CD4-positive, alpha-beta T cell (primary cell): ENCODE measurements around the gene ADCY2. TPM values are rescaled to one million over a fixed set of nuclear protein-coding genes. Genes with fewer than 3 reads are reported as not detected.

Experiments used
- ATAC-seq: fragments of 200-7000 bp; cut with Tn5 transposase; one replicate; pipeline ENCODE4 v1.10.0; 2022; ENCODE audit warnings: mild to moderate bottlenecking; ENCODE audit not compliant: poor library complexity
- CTCF ChIA-PET: fragments of 350-600 bp; sonication (Branson Sonifier 250); formaldehyde crosslinking; loops from one replicate; lab custom pipeline; 2021; ENCODE audit warnings: antibody characterized with exemption, inconsistent platforms; lab: Charles Lee
- POLR2A ChIA-PET: fragments of 350-600 bp; sonication (Branson Sonifier 250); formaldehyde crosslinking; loops from one replicate; lab custom pipeline; 2021; ENCODE audit warnings: antibody characterized with exemption, inconsistent platforms; lab: Charles Lee
- DNase-seq, 14 experiments: peaks; one replicate each; pipeline ENCODE4 v3.0.0-alpha.2; 2013 to 2020; ENCODE audit warnings: mixed read lengths in 2 of 14
- H3K27ac ChIP-seq, 2 donors: one replicate each; pipeline versions ENCODE4 v1.5.1 to v1.7.0; 2013; ENCODE audit warnings: low read length in 2 of 2, low read depth in 1 of 2, mild to moderate bottlenecking in 1 of 2
- H3K27me3 ChIP-seq, 2 experiments: 1 replicate in 1 of 2; 2 replicates in 1 of 2; pipeline versions ENCODE4 v1.6.1 to v1.7.0; 2013; ENCODE audit warnings: low read length in 2 of 2, control low read depth in 1 of 2, mild to moderate bottlenecking in 1 of 2, moderate library complexity in 1 of 2; ENCODE audit not compliant: insufficient read depth in 2 of 2, control insufficient read depth in 1 of 2
- H3K36me3 ChIP-seq: one replicate; pipeline ENCODE4 v1.6.1; 2013; ENCODE audit warnings: low read length, control low read depth; ENCODE audit not compliant: insufficient read depth
- H3K4me1 ChIP-seq: one replicate; pipeline ENCODE4 v1.6.1; 2013; ENCODE audit warnings: low read length, control low read depth; ENCODE audit not compliant: insufficient read depth
- H3K4me3 ChIP-seq: one replicate; pipeline ENCODE4 v1.5.1; 2013; ENCODE audit warnings: mild to moderate bottlenecking, low read length, moderate library complexity
- H3K9me3 ChIP-seq, 2 experiments: 1 replicate in 1 of 2; 2 replicates in 1 of 2; pipeline versions ENCODE4 v1.6.1 to v1.7.0; 2013; ENCODE audit warnings: low read length in 2 of 2, mild to moderate bottlenecking in 2 of 2, control low read depth in 1 of 2, moderate library complexity in 1 of 2; ENCODE audit not compliant: control insufficient read depth in 1 of 2, insufficient read depth in 1 of 2
- H3K27ac Mint-ChIP-seq: one replicate; pipeline ENCODE4 v1.8.0; 2020; ENCODE audit warnings: mixed read lengths
- H3K27me3 Mint-ChIP-seq: one replicate; pipeline ENCODE4 v1.8.0; 2021; ENCODE audit warnings: mixed read lengths
- H3K36me3 Mint-ChIP-seq: one replicate; pipeline ENCODE4 v1.8.0; 2021; ENCODE audit warnings: low read depth, mixed read lengths
- H3K4me1 Mint-ChIP-seq: one replicate; pipeline ENCODE4 v1.8.0; 2021; ENCODE audit warnings: low read depth, mixed read lengths
- H3K4me3 Mint-ChIP-seq: one replicate; pipeline ENCODE4 v1.8.0; 2020; ENCODE audit warnings: mild to moderate bottlenecking, mixed read lengths
- H3K9me3 Mint-ChIP-seq: one replicate; pipeline ENCODE4 v1.8.0; 2020; ENCODE audit warnings: mixed read lengths
- intact Hi-C, 2 experiments: fragments of 100-400 bp; cut with DNase I in 1 of 2; cut with micrococcal nuclease in 1 of 2; formaldehyde crosslinking; loops; one replicate each; pipeline versions ENCODE4 v1.15.1 to v1.9.0; 2023 to 2025; cut with DNase I, micrococcal nuclease
- total RNA-seq, 174 experiments: library from RNA in 2 of 174; stranded (reverse) in 2 of 174; gene quantifications; one replicate each; pipeline ENCODE4 v1.2.3 and lab custom pipeline; 2021 to 2026
- TF ChIP-seq, protein P1 (sequence below): fragments of 200-600 bp; IDR thresholded peaks from one replicate; pipeline ENCODE4 v1.8.0; 2022; ENCODE audit warnings: antibody characterized with exemption, mild to moderate bottlenecking

The ADCY2 gene
- total RNA-seq, 2 experiments from 2014 or later: not detected

GRCh38 chr5:7405277-7405676 lies 9.3 kb downstream of the ADCY2 start:
- Mint-ChIP-seq H3K27me3 (peaks cover 7% of the 10 kb centered on the region), H3K36me3 (no peaks in the 10 kb centered on the region), H3K9me3 (no peaks in the 10 kb centered on the region), H3K4me1 (no peaks in the 10 kb centered on the region), H3K4me3 (no peak overlapping the region), H3K27ac (no peak overlapping the region)
- ChIA-PET CTCF (no interaction called here), POLR2A (no interaction called here)
- Histone ChIP-seq H3K4me3 (no peak overlapping the region), H3K9me3 (no peaks in the 10 kb centered on the region), H3K4me1 (no peaks in the 10 kb centered on the region), H3K27me3 (no peaks in the 10 kb centered on the region), H3K36me3 (no peaks in the 10 kb centered on the region), H3K27ac (no peak overlapping the region)
- intact Hi-C loops: no loop called here
- DNase-seq (no peak), ATAC-seq (no peak)
- TF ChIP-seq, protein P1, sequence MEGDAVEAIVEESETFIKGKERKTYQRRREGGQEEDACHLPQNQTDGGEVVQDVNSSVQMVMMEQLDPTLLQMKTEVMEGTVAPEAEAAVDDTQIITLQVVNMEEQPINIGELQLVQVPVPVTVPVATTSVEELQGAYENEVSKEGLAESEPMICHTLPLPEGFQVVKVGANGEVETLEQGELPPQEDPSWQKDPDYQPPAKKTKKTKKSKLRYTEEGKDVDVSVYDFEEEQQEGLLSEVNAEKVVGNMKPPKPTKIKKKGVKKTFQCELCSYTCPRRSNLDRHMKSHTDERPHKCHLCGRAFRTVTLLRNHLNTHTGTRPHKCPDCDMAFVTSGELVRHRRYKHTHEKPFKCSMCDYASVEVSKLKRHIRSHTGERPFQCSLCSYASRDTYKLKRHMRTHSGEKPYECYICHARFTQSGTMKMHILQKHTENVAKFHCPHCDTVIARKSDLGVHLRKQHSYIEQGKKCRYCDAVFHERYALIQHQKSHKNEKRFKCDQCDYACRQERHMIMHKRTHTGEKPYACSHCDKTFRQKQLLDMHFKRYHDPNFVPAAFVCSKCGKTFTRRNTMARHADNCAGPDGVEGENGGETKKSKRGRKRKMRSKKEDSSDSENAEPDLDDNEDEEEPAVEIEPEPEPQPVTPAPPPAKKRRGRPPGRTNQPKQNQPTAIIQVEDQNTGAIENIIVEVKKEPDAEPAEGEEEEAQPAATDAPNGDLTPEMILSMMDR: no peak

DNA sequence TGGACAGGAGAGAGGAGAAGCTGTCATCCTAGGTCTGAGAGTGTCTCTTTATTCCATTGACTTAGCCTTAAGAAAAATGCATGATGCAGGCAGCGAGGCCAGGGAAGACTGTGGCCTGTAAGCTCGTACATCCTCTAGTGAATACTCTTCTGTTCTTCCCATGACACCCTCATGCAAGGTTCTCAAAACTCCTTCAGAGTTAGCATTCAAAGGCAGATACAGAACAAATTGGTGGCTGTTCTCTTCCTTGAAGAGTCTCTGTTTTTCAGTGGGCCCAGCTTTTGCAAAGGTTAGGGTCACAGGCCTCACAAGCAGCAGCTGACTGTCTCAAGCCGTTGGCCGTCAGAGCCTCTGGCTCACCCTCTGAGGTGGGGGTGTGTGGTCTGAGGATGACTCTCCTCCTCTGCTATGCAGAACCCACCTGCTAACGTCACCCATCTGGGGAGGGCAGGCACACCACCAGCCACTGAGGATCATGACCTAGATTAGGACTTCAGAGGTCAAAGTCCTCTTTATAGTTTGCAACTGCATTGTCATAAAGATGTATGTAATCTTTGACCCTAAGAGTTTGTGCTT lies 15.1 kb downstream of the ADCY2 start:
- ATAC-seq: no peak
- Histone ChIP-seq H3K27ac (no peak overlapping the region), H3K4me1 (no peaks in the 10 kb centered on the region), H3K9me3 (peaks cover 0 to 6% of the 10 kb centered on the region in 2 experiments), H3K4me3 (no peak overlapping the region), H3K27me3 (no peaks in the 10 kb centered on the region), H3K36me3 (no peaks in the 10 kb centered on the region)
- Mint-ChIP-seq H3K4me1 (no peaks in the 10 kb centered on the region), H3K27me3 (no peaks in the 10 kb centered on the region), H3K27ac (no peak overlapping the region), H3K36me3 (no peaks in the 10 kb centered on the region), H3K4me3 (no peak overlapping the region), H3K9me3 (no peaks in the 10 kb centered on the region)
- ChIA-PET POLR2A (no interaction called here), CTCF (no interaction called here)
- no peak for DNase-seq
- TF ChIP-seq, protein P1: no peak
- intact Hi-C loops: no loop called here

DNA sequence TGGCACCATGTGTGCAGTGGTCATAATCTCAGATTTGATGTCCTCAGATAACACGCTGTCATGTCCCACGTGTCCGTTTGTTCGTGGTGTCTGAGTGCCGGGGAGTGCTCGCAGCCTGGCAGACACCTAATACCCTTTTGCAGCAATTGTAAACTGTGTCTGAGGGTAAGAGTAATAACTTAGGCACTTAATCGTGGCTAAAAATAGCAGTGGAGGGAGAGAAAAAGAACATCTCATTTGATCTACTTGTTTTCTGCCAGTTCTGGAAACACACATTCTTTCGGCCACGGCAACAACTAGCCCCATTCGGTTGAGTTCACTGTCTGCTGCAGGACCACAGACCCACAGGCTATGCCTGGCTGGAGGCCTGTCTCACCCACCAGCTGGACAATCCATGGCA lies 16.5 kb downstream of the ADCY2 start:
- TF ChIP-seq, protein P1: no peak
- Histone ChIP-seq H3K27me3 (no peaks in the 10 kb centered on the region), H3K9me3 (peaks cover 0 to 6% of the 10 kb centered on the region in 2 experiments), H3K27ac (no peak overlapping the region), H3K4me3 (no peak overlapping the region), H3K4me1 (no peaks in the 10 kb centered on the region), H3K36me3 (no peaks in the 10 kb centered on the region)
- ChIA-PET POLR2A (no interaction called here), CTCF (no interaction called here)
- Mint-ChIP-seq H3K36me3 (no peaks in the 10 kb centered on the region), H3K9me3 (no peaks in the 10 kb centered on the region), H3K4me1 (no peaks in the 10 kb centered on the region), H3K27me3 (no peaks in the 10 kb centered on the region), H3K27ac (no peak overlapping the region), H3K4me3 (no peak overlapping the region)
- intact Hi-C loops: no loop called here
- DNase-seq (no peak), ATAC-seq (no peak)
